CD4-positive, alpha-beta T cell (primary cell): ENCODE data around the gene FSTL4. TPM values are rescaled to one million over a fixed set of nuclear protein-coding genes. Genes with fewer than 3 reads are reported as not detected.

Experiments used
- ATAC-seq: fragments of 200-7000 bp; cut with Tn5 transposase; one replicate; pipeline ENCODE4 v1.10.0; 2022; ENCODE audit warnings: mild to moderate bottlenecking; ENCODE audit not compliant: poor library complexity
- CTCF ChIA-PET: fragments of 350-600 bp; sonication (Branson Sonifier 250); formaldehyde crosslinking; loops from one replicate; lab custom pipeline; 2021; ENCODE audit warnings: antibody characterized with exemption, inconsistent platforms; lab: Charles Lee
- POLR2A ChIA-PET: fragments of 350-600 bp; sonication (Branson Sonifier 250); formaldehyde crosslinking; loops from one replicate; lab custom pipeline; 2021; ENCODE audit warnings: antibody characterized with exemption, inconsistent platforms; lab: Charles Lee
- DNase-seq, 14 experiments: peaks; one replicate each; pipeline ENCODE4 v3.0.0-alpha.2; 2013 to 2020; ENCODE audit warnings: mixed read lengths in 2 of 14
- H3K27ac ChIP-seq, 2 donors: one replicate each; pipeline versions ENCODE4 v1.5.1 to v1.7.0; 2013; ENCODE audit warnings: low read length in 2 of 2, low read depth in 1 of 2, mild to moderate bottlenecking in 1 of 2
- H3K27me3 ChIP-seq, 2 experiments: 1 replicate in 1 of 2; 2 replicates in 1 of 2; pipeline versions ENCODE4 v1.6.1 to v1.7.0; 2013; ENCODE audit warnings: low read length in 2 of 2, control low read depth in 1 of 2, mild to moderate bottlenecking in 1 of 2, moderate library complexity in 1 of 2; ENCODE audit not compliant: insufficient read depth in 2 of 2, control insufficient read depth in 1 of 2
- H3K36me3 ChIP-seq: one replicate; pipeline ENCODE4 v1.6.1; 2013; ENCODE audit warnings: low read length, control low read depth; ENCODE audit not compliant: insufficient read depth
- H3K4me1 ChIP-seq: one replicate; pipeline ENCODE4 v1.6.1; 2013; ENCODE audit warnings: low read length, control low read depth; ENCODE audit not compliant: insufficient read depth
- H3K4me3 ChIP-seq: one replicate; pipeline ENCODE4 v1.5.1; 2013; ENCODE audit warnings: mild to moderate bottlenecking, low read length, moderate library complexity
- H3K9me3 ChIP-seq, 2 experiments: 1 replicate in 1 of 2; 2 replicates in 1 of 2; pipeline versions ENCODE4 v1.6.1 to v1.7.0; 2013; ENCODE audit warnings: low read length in 2 of 2, mild to moderate bottlenecking in 2 of 2, control low read depth in 1 of 2, moderate library complexity in 1 of 2; ENCODE audit not compliant: control insufficient read depth in 1 of 2, insufficient read depth in 1 of 2
- H3K27ac Mint-ChIP-seq: one replicate; pipeline ENCODE4 v1.8.0; 2020; ENCODE audit warnings: mixed read lengths
- H3K27me3 Mint-ChIP-seq: one replicate; pipeline ENCODE4 v1.8.0; 2021; ENCODE audit warnings: mixed read lengths
- H3K36me3 Mint-ChIP-seq: one replicate; pipeline ENCODE4 v1.8.0; 2021; ENCODE audit warnings: low read depth, mixed read lengths
- H3K4me1 Mint-ChIP-seq: one replicate; pipeline ENCODE4 v1.8.0; 2021; ENCODE audit warnings: low read depth, mixed read lengths
- H3K4me3 Mint-ChIP-seq: one replicate; pipeline ENCODE4 v1.8.0; 2020; ENCODE audit warnings: mild to moderate bottlenecking, mixed read lengths
- H3K9me3 Mint-ChIP-seq: one replicate; pipeline ENCODE4 v1.8.0; 2020; ENCODE audit warnings: mixed read lengths
- intact Hi-C, 2 experiments: fragments of 100-400 bp; cut with DNase I in 1 of 2; cut with micrococcal nuclease in 1 of 2; formaldehyde crosslinking; loops; one replicate each; pipeline versions ENCODE4 v1.15.1 to v1.9.0; 2023 to 2025; cut with DNase I, micrococcal nuclease
- total RNA-seq, 174 experiments: library from RNA in 2 of 174; stranded (reverse) in 2 of 174; gene quantifications; one replicate each; pipeline ENCODE4 v1.2.3 and lab custom pipeline; 2021 to 2026
- TF ChIP-seq, protein P1 (sequence below): fragments of 200-600 bp; IDR thresholded peaks from one replicate; pipeline ENCODE4 v1.8.0; 2022; ENCODE audit warnings: antibody characterized with exemption, mild to moderate bottlenecking

The FSTL4 gene
- total RNA-seq, 2 experiments from 2014 or later = not detected

DNA sequence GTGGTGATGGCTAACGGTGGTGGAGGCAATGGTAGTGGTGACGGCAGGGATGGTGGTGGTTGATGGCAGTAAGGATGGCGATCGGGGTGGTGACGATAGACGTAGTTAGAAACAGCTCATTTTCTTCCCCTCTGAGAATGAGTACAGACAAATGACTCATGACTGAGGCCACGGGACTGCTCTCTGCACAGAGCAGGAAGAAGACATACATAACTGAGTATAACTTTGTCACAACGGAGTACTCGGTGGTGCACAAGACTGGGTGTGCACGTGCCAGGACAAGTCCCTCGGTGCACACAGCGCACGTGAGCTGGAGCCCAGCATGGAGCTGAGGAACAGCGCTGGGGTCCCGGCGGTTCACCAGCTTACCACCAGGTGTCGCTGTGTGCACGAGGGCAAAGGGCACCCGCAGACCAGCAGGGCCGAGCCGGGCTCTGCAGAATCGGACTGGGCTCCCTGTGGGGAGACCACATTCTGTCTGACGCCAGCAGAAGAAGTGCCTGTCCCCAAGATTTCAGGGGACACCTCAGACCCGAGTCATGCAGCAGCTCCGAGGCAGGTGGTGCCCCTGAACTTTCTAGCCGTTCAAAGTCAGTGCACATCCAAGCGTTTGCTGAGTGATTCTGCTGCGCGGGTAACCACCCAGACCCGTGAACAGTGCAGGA is 188.6 kb downstream of the FSTL4 start:
- H3K27ac ChIP-seq = no peak overlapping the region
- DNase-seq (peak; percentile 46 to 76 (median 56)), ATAC-seq (peak; percentile 78)
- TF ChIP-seq, protein P1, sequence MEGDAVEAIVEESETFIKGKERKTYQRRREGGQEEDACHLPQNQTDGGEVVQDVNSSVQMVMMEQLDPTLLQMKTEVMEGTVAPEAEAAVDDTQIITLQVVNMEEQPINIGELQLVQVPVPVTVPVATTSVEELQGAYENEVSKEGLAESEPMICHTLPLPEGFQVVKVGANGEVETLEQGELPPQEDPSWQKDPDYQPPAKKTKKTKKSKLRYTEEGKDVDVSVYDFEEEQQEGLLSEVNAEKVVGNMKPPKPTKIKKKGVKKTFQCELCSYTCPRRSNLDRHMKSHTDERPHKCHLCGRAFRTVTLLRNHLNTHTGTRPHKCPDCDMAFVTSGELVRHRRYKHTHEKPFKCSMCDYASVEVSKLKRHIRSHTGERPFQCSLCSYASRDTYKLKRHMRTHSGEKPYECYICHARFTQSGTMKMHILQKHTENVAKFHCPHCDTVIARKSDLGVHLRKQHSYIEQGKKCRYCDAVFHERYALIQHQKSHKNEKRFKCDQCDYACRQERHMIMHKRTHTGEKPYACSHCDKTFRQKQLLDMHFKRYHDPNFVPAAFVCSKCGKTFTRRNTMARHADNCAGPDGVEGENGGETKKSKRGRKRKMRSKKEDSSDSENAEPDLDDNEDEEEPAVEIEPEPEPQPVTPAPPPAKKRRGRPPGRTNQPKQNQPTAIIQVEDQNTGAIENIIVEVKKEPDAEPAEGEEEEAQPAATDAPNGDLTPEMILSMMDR = peak; percentile 94
- H3K4me1 ChIP-seq = peaks cover 11% of the 10 kb centered on the region
- Mint-ChIP-seq H3K4me3 (no peak overlapping the region), H3K27me3 (no peaks in the 10 kb centered on the region), H3K9me3 (no peaks in the 10 kb centered on the region), H3K27ac (no peak overlapping the region), H3K36me3 (no peaks in the 10 kb centered on the region), H3K4me1 (peaks cover 9% of the 10 kb centered on the region)
- ChIA-PET POLR2A (interaction anchor here (0.9 kb wide), 1 partner anchor 32 kb away, joined by 3 read pairs; no protein-coding TSS in a partner anchor), CTCF (interaction anchor here (0.6 to 1.4 kb wide), 7 partner anchors 8 to 556 kb away, joined by 3 to 5 read pairs (median 3); no protein-coding TSS in a partner anchor)
- H3K27me3 ChIP-seq = no peaks in the 10 kb centered on the region
- no peaks in the 10 kb centered on the region for H3K9me3 ChIP-seq
- no peak overlapping the region for H3K4me3 ChIP-seq
- H3K36me3 ChIP-seq = no peaks in the 10 kb centered on the region
- intact Hi-C loops = loop anchor here (1.0 to 10.0 kb wide), 5 partner anchors 309 to 864 kb away; no protein-coding TSS in a partner anchor

DNA sequence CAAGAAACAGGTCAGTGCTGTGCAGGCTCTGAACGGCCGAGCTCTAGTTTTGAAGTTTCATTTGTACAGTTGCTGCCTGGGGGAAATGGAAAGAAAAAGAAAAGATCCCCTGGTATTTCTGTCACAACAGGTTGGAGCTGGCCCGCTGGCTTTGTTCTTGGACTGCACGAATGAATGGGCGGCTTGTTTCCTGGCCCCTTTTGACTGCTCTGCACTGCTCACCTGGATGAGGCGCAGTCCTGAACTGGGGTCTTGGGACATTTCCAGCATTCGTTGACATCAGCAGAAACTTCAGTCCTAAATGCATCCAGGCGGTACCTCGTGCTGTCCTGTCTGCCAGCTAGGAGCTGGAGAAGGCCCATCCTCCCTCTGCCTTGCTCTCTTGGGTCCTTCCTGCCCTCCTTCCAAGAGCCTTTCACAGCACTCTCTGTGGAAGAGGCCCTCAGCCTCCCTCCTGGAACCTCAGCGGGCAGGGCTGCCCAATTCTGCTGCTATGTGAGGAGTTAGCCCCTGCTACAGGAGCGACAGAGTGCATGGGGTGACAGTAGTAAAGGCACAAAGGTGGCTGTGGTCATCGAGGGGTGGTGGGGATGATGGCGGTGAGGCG is 189.2 kb downstream of the FSTL4 start:
- Mint-ChIP-seq H3K36me3 (no peaks in the 10 kb centered on the region), H3K4me1 (peaks cover 9% of the 10 kb centered on the region), H3K9me3 (no peaks in the 10 kb centered on the region), H3K4me3 (no peak overlapping the region), H3K27ac (no peak overlapping the region), H3K27me3 (no peaks in the 10 kb centered on the region)
- TF ChIP-seq, protein P1 = no peak
- Histone ChIP-seq H3K4me1 (peaks cover 11% of the 10 kb centered on the region), H3K36me3 (no peaks in the 10 kb centered on the region), H3K27me3 (no peaks in the 10 kb centered on the region), H3K4me3 (no peak overlapping the region), H3K27ac (no peak overlapping the region), H3K9me3 (no peaks in the 10 kb centered on the region)
- CTCF ChIA-PET = interaction anchor here (0.6 to 1.4 kb wide), 7 partner anchors 7 to 557 kb away, joined by 3 to 5 read pairs (median 3); no protein-coding TSS in a partner anchor
- POLR2A ChIA-PET = interaction anchor here (0.9 kb wide), 1 partner anchor 32 kb away, joined by 3 read pairs; no protein-coding TSS in a partner anchor
- ATAC-seq (no peak), DNase-seq (no peak)
- intact Hi-C loops = loop anchor here (1.0 to 10.0 kb wide), 4 partner anchors 308 to 864 kb away; no protein-coding TSS in a partner anchor

DNA sequence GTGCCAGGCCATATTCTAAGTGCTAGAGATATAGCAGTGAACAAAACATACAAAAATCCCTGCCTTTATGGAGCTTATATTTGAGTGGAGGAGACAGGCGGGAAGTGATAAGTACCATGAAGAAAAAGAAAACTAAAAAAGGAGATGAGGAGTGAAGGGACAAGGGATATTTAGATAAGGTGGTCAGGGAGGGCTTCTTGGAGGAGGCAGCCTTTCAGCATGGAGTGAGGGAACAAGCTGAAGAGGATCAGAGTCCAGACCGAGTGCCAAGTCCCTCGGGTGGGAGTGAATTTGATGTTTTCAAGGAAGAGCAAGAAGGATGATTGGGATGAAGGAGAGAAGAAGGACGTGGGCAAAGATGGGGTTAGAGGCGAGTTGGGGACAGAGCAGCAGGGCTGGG is 190.5 kb downstream of the FSTL4 start:
- intact Hi-C loops = loop anchor here (5.0 to 10.0 kb wide), 3 partner anchors 307 to 865 kb away; no protein-coding TSS in a partner anchor
- no peak overlapping the region for H3K4me3 Mint-ChIP-seq
- H3K4me3 ChIP-seq = no peak overlapping the region
- H3K27ac Mint-ChIP-seq = no peak overlapping the region
- peaks cover 11% of the 10 kb centered on the region for H3K4me1 ChIP-seq
- ChIA-PET POLR2A (no interaction called here), CTCF (no interaction called here)
- DNase-seq (no peak), ATAC-seq (no peak)
- peaks cover 5% of the 10 kb centered on the region for H3K27me3 Mint-ChIP-seq
- H3K9me3 Mint-ChIP-seq = no peaks in the 10 kb centered on the region
- H3K27me3 ChIP-seq = no peaks in the 10 kb centered on the region
- H3K4me1 Mint-ChIP-seq = peaks cover 9% of the 10 kb centered on the region
- H3K36me3 ChIP-seq = no peaks in the 10 kb centered on the region
- no peak overlapping the region for H3K27ac ChIP-seq
- H3K9me3 ChIP-seq = no peaks in the 10 kb centered on the region
- no peaks in the 10 kb centered on the region for H3K36me3 Mint-ChIP-seq
- TF ChIP-seq, protein P1 = no peak
